Measurements from ENCODE around the gene CYTH1.
A peak's percentile ranks its signal among the peaks of the same experiment; 100 is the strongest.

CYTH1 gene

DNA sequence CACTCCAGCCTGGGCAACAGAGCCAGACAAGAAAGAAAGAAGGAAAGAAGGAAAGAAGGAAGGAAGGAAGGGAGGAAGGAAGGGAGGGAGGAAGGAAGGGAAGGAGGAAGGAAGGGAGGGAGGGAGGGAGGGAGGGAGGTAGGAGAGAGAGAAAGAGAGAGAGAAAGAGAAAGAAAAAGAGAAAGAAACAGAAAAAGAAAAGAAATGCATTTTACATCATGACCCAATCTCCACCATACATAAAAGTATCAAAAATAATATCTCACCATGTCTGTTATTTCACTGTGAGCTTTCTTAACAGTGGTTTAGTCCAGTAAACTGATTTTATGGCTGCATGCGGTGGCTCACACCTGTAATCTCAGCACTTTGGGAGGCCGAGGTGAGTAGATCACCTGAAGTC, 70.0 kb downstream of the CYTH1 start:
- TF ChIP-seq CTCF (IDR thresholded peaks at IDR 0.05), result no peak
- H3K27me3 ChIP-seq, result no peaks in the 10 kb centered on the region
- H3K4me3 ChIP-seq (ENCODE audit: low read depth in 1 of 2, low read length in 1 of 2), result no peak overlapping the region
- H3K27ac ChIP-seq, result peak overlapping the region; percentile 60
- peaks cover 26% of the 10 kb centered on the region for H3K36me3 ChIP-seq
- H3K9me3 ChIP-seq, result no peaks in the 10 kb centered on the region
- H3K4me1 ChIP-seq (ENCODE audit: control insufficient read depth in 1 of 2, insufficient read depth in 1 of 2, low read depth in 1 of 2, low read length in 1 of 2), result peaks cover 23 to 42% of the 10 kb centered on the region in 2 experiments

- TF ChIP-seq CTCF (IDR thresholded peaks at IDR 0.05), result no peak
- H3K4me3 ChIP-seq (ENCODE audit: low read depth in 1 of 2, low read length in 1 of 2), result no peak overlapping the region
- H3K27me3 ChIP-seq, result no peaks in the 10 kb centered on the region
- H3K36me3 ChIP-seq, result peaks cover 40% of the 10 kb centered on the region
- no peaks in the 10 kb centered on the region for H3K9me3 ChIP-seq
- no peak overlapping the region for H3K27ac ChIP-seq
- H3K4me1 ChIP-seq (ENCODE audit: control insufficient read depth in 1 of 2, insufficient read depth in 1 of 2, low read depth in 1 of 2, low read length in 1 of 2), result peaks cover 23 to 28% of the 10 kb centered on the region in 2 experiments
These were observed 71.5 kb downstream of the CYTH1 start for GRCh38 chr17:78710607-78711006.

DNA sequence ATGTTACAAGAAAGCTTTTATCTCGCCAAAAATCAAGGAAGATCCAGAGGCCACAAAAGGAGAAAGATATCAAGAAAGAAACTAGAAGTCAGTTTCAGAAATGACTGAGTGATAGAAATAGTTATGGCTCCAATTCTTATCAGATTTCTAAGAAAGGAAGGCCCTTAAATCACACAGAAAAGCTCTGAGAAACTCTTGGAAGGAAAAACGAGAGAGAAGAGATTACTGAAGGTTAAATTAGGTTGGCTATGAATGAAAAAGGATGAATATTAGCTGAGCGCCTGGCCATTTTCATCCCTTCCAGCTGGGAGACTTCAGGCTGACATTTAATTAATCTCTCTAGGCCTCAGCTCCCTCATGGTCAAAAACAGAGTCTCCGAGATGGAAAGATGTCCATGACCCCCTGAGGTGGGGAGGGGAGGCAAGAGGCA, 72.3 kb downstream of the CYTH1 start:
- no peak overlapping the region for H3K4me3 ChIP-seq (ENCODE audit: low read depth in 1 of 2, low read length in 1 of 2)
- no peaks in the 10 kb centered on the region for H3K27me3 ChIP-seq
- H3K27ac ChIP-seq, result no peak overlapping the region
- H3K9me3 ChIP-seq, result no peaks in the 10 kb centered on the region
- H3K36me3 ChIP-seq, result peaks cover 48% of the 10 kb centered on the region
- TF ChIP-seq CTCF (IDR thresholded peaks at IDR 0.05), result no peak
- peaks cover 23 to 26% of the 10 kb centered on the region in 2 experiments for H3K4me1 ChIP-seq (ENCODE audit: control insufficient read depth in 1 of 2, insufficient read depth in 1 of 2, low read depth in 1 of 2, low read length in 1 of 2)

- TF ChIP-seq CTCF (IDR thresholded peaks at IDR 0.05), result no peak
- peak overlapping the region; percentile 46 for H3K27ac ChIP-seq
- H3K4me3 ChIP-seq (ENCODE audit: low read depth in 1 of 2, low read length in 1 of 2), result no peak overlapping the region
- no peaks in the 10 kb centered on the region for H3K9me3 ChIP-seq
- no peaks in the 10 kb centered on the region for H3K27me3 ChIP-seq
- H3K4me1 ChIP-seq (ENCODE audit: control insufficient read depth in 1 of 2, insufficient read depth in 1 of 2, low read depth in 1 of 2, low read length in 1 of 2), result peaks cover 23 to 26% of the 10 kb centered on the region in 2 experiments
- peaks cover 54% of the 10 kb centered on the region for H3K36me3 ChIP-seq
These were observed 72.9 kb downstream of the CYTH1 start for GRCh38 chr17:78709119-78709681.

- H3K4me3 ChIP-seq (ENCODE audit: low read depth in 1 of 2, low read length in 1 of 2), result no peak overlapping the region
- no peaks in the 10 kb centered on the region for H3K27me3 ChIP-seq
- TF ChIP-seq CTCF (IDR thresholded peaks at IDR 0.05), result peak; percentile 56
- peaks cover 61% of the 10 kb centered on the region for H3K36me3 ChIP-seq
- peaks cover 23 to 26% of the 10 kb centered on the region in 2 experiments for H3K4me1 ChIP-seq (ENCODE audit: control insufficient read depth in 1 of 2, insufficient read depth in 1 of 2, low read depth in 1 of 2, low read length in 1 of 2)
- peak overlapping the region; percentile 46 for H3K27ac ChIP-seq
- no peaks in the 10 kb centered on the region for H3K9me3 ChIP-seq
These were observed 73.5 kb downstream of the CYTH1 start for GRCh38 chr17:78708510-78708973.
